Stimulated activated naive B cell treated with anti-CD40 and anti-IgM and Interleukin-4, amounts not matched to agents 10 μg/mL and 1 μg/mL and 100 μg/mL, for 72 hours (primary cell): ENCODE results near the gene FNDC3B.
"Not testable (repeated sequence)": the region's sequence is repeated elsewhere in the genome, so short reads cannot be mapped to it uniquely, and the experiment has no call there.

Experiments
- ATAC-seq, 2 donors: fragments of 150-1000 bp; cut with Tn5 transposase; replicated peaks; 2 replicates each; pipeline ENCODE4 v1.10.0; 2021; ENCODE audit warnings: moderate library complexity in 1 of 2
- DNase-seq: peaks from one replicate; pipeline ENCODE4 v3.0.0; 2021
- H3K27ac Mint-ChIP-seq: one replicate; pipeline ENCODE4 v1.8.0; 2022; ENCODE audit warnings: mild to moderate bottlenecking, mixed read lengths
- H3K27me3 Mint-ChIP-seq, 2 donors: one replicate each; pipeline ENCODE4 v1.8.0; 2022; ENCODE audit warnings: mixed read lengths in 2 of 2
- H3K36me3 Mint-ChIP-seq, 2 donors: one replicate each; pipeline ENCODE4 v1.8.0; 2022; ENCODE audit warnings: mixed read lengths in 2 of 2, mild to moderate bottlenecking in 1 of 2
- H3K4me1 Mint-ChIP-seq, 2 donors: one replicate each; pipeline ENCODE4 v1.8.0; 2022; ENCODE audit warnings: mixed read lengths in 2 of 2, mild to moderate bottlenecking in 1 of 2
- H3K4me3 Mint-ChIP-seq, 2 donors: one replicate each; pipeline ENCODE4 v1.8.0; 2022; ENCODE audit warnings: mild to moderate bottlenecking in 2 of 2, mixed read lengths in 2 of 2, moderate library complexity in 1 of 2
- H3K9me3 Mint-ChIP-seq, 2 donors: one replicate each; pipeline ENCODE4 v1.8.0; 2022; ENCODE audit warnings: mixed read lengths in 2 of 2, mild to moderate bottlenecking in 1 of 2

The FNDC3B gene

DNA sequence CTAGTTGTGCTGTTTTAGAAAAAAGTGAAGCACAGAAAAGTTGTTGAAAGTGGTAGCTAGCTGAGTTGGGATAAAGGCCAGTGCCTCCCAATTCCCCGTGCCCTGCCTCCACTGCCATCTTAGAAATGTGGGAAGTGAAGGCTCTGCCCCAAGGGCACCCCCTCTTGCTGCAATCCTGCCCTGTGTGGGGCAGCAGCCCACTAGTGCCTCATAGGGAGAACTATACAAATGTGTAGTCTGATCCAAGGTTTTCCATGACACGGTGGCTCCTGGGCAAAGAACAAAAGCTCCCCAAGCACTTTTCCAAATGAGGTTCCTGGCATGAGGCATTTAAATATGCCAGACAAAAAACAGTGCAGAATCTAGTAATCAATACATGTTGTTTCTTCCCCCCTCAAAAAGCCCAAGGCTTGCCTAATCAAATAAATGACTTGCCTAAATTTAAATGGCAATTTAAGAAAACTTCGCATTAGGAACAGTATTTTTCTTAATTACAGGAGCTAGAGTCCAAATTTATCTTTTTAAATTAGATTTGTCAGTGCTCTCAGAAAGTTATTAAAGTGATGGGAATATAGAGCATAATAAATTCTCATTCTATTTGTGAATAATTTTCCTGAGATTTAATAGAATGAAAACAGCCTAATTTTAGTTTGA lies 325.1 kb downstream of the FNDC3B start:
- ATAC-seq (no peak), DNase-seq (no peak)
- no peak overlapping the region for H3K27ac Mint-ChIP-seq
- H3K4me3 Mint-ChIP-seq = no peak overlapping the region
- H3K36me3 Mint-ChIP-seq = peaks cover 21 to 35% of the 10 kb centered on the region in 2 donors
- H3K27me3 Mint-ChIP-seq = no peaks in the 10 kb centered on the region
- H3K4me1 Mint-ChIP-seq = no peaks in the 10 kb centered on the region
- H3K9me3 Mint-ChIP-seq = peaks cover 0 to 6% of the 10 kb centered on the region in 2 donors

DNA sequence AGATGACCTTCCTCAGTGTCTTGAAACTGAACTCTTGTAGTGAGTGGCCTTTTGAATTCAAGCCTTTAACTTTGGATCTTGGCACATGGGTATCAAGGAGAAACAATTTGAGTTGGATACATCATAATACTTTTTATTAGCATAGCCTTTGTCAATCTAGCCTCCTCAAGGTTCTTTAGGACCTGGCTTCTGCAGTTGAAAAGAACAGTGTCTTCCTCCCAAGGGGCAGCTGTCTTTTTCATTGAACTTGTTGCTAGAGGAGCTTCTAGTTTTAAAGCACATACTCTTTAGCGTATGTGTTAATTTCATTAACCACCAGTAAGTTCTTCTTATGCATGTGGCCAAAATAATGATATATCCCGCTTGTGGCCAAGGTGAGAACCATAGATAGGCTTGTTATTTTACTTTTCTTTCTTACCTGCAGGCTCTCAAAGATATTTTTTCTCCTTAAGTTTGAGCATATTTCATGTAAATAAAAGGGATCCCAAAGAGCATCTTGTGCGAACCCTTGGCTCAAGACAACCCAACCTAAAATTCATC lies 325.7 kb downstream of the FNDC3B start:
- Mint-ChIP-seq H3K9me3 (peaks cover 0 to 6% of the 10 kb centered on the region in 2 donors), H3K4me1 (no peaks in the 10 kb centered on the region), H3K27me3 (no peaks in the 10 kb centered on the region), H3K4me3 (no peak overlapping the region), H3K36me3 (peaks cover 21 to 39% of the 10 kb centered on the region in 2 donors), H3K27ac (no peak overlapping the region)
- ATAC-seq = no peak
- no peak for DNase-seq

DNA sequence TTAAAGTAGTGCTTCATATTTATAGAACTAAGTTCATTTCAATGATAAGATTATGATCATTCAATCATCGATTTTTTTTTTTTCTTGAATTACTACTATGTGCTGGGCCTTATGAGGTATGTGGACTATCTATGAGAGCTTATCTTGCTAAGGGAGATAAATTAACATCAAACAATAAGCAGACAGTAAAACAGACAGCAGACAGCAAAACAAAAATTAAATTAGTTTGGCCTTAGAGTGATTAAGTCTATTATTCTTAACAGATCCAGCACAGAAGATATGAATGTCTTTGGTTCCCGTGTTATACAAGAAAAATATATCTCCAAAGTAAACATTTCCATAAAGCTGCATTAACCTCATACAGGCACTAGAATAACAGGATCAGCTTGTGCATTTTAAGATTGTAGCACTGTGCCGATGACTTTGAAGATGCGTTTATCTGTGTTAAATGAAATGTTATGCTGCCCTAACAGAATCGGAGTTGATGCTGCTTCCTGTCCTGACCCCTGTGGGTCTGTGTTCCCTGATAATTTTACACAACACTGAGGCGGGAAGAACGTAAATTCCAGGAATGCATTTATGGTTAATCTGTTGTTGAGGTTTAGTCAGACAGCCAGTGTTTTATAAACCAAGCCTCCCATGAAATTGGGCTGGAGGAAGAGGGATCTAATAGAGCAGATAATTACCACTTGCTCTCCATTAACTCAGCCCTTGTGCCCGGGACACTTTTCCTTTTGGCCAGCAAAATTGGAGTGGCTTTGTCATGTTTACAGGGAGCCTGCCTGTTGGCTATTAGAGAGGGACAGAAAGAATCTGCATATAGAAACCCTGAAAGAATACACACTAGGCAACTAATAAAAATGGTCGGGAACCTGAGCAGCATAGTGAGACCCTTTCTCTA lies 328.1 kb downstream of the FNDC3B start:
- peaks cover 12 to 27% of the 10 kb centered on the region in 2 donors for H3K36me3 Mint-ChIP-seq
- no peak for ATAC-seq
- H3K4me3 Mint-ChIP-seq = no peak overlapping the region
- no peaks in the 10 kb centered on the region for H3K4me1 Mint-ChIP-seq
- H3K27ac Mint-ChIP-seq = no peak overlapping the region
- no peaks in the 10 kb centered on the region for H3K27me3 Mint-ChIP-seq
- peaks cover 0 to 1% of the 10 kb centered on the region in 2 donors for H3K9me3 Mint-ChIP-seq
- no peak for DNase-seq

DNA sequence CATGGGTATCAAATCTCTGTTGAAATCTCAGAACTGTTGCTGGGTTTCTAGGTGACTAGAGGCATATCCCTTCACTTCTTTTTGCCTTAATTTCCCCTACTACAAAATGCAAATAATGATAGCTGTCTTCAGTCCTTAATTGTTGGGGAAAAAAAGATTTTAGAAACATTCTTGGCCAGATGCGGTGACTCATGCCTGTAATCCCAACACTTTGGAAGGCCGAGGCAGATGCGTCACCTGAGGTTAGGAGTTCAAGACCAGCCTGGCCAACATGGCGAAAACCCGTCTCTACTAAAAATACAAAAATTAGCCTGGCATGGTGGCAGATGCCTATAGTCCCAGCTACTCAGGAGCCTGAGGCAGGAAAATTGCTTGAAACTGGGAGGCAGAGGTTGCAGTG lies 329.2 kb downstream of the FNDC3B start:
- not testable (repeated sequence) for ATAC-seq, DNase-seq, H3K27ac Mint-ChIP-seq, H3K27me3 Mint-ChIP-seq, H3K4me3 Mint-ChIP-seq, H3K9me3 Mint-ChIP-seq, H3K4me1 Mint-ChIP-seq
- peaks cover 6 to 16% of the 10 kb centered on the region in 2 donors for H3K36me3 Mint-ChIP-seq

DNA sequence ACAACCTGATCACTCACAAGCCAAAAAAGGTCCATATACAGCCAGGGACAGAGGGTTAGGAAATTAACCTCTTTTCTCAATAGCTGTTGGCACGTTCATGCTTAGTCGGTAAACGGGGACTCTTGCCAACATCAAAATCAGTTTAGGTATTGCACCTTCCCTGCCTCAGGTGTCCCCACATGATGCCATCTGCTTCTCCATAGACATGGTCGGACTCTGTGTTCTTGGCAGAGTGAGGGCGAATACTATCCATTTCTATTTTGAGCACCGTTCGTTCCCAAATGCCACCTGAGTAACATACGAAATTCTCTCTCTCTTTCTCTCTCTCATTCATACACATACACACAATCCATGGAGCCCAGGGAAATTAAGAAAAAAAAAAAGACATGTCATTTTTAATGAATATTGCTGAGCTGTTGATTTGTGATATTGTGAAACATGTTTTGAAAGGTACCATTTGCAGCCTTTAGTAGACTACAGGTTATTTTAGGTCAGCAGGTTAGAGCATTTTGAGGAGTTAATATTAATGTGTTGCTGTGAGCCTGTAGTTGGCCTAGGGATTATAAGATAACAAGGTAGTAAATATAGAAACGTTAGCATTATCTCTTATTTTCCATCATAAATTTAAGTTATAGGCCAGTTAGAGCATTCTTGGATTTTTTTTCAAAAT lies 330.3 kb downstream of the FNDC3B start:
- no peak for ATAC-seq
- peaks cover 4 to 5% of the 10 kb centered on the region in 2 donors for H3K36me3 Mint-ChIP-seq
- H3K9me3 Mint-ChIP-seq = peaks cover 0 to 1% of the 10 kb centered on the region in 2 donors
- no peak for DNase-seq
- H3K27ac Mint-ChIP-seq = no peak overlapping the region
- H3K27me3 Mint-ChIP-seq = no peaks in the 10 kb centered on the region
- H3K4me1 Mint-ChIP-seq = no peaks in the 10 kb centered on the region
- no peak overlapping the region for H3K4me3 Mint-ChIP-seq

DNA sequence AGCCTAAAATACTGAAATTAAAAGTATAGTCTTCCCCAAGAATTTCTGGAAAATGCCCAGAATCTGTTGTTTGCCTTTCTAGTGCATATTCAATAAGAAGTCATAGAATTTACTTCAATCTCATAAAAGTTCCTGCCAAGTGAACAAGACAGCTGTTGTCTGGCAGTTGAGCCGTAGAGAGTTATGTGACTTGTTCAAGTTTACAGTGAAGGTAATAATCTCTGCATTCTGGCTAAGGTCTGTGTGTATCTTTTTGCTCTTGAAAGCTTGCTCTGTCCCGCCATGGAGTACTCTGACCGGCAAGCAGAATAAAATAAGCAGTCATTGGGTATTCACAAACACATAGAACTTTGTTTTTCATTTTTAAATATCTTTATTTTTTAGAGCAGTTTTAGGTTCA lies 331.0 kb downstream of the FNDC3B start:
- H3K9me3 Mint-ChIP-seq = peaks cover 0 to 1% of the 10 kb centered on the region in 2 donors
- no peak overlapping the region for H3K4me3 Mint-ChIP-seq
- H3K27me3 Mint-ChIP-seq = no peaks in the 10 kb centered on the region
- ATAC-seq (no peak), DNase-seq (no peak)
- no peak overlapping the region for H3K27ac Mint-ChIP-seq
- peaks cover 4 to 5% of the 10 kb centered on the region in 2 donors for H3K36me3 Mint-ChIP-seq
- H3K4me1 Mint-ChIP-seq = no peaks in the 10 kb centered on the region

DNA sequence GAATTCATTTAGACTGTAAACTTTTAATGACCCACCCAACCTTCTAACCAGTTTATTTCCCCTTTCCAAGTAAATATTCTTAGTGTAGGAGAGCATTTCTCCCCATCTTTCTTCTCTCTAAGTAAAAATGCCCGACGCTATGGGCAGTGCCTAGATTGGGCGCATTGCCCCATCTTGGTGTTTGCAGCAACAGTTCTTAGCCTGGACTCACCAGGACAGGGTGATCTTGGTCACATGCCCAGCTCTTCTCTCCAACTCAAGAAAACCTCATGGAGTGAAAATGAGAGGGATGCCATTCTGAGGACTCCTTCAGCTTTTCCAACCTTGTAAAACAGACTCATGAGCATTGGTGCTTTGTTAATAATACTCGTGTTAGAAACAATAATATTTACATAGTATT lies 332.2 kb downstream of the FNDC3B start:
- H3K9me3 Mint-ChIP-seq = peaks cover 0 to 1% of the 10 kb centered on the region in 2 donors
- DNase-seq = no peak
- H3K4me3 Mint-ChIP-seq = no peak overlapping the region
- no peak overlapping the region for H3K27ac Mint-ChIP-seq
- H3K4me1 Mint-ChIP-seq = no peaks in the 10 kb centered on the region
- H3K27me3 Mint-ChIP-seq = no peaks in the 10 kb centered on the region
- no peak for ATAC-seq
- H3K36me3 Mint-ChIP-seq = peaks cover 5% of the 10 kb centered on the region in 2 donors

DNA sequence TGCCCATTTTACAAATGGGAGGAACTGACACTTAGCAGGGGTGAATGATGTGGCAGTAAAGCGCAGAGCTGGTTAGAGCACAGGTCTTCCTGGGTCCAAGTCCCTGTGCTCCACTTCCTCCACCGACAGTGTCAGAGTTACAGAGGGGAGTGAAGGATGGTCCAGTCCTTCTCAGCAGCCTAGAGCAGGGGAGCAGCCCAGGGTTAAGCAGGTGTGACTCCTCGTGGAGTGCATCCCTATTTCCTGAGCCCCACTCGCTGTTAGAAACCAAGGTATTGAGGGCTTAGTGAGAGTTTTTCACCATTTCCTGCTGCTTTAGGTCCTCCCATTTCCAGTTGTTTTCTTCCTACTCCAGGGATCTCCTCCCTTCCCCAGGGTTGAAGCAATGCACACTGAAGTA lies 333.5 kb downstream of the FNDC3B start:
- no peak for DNase-seq
- ATAC-seq = no peak
- Mint-ChIP-seq H3K4me1 (no peaks in the 10 kb centered on the region), H3K27me3 (no peaks in the 10 kb centered on the region), H3K36me3 (peaks cover 3 to 6% of the 10 kb centered on the region in 2 donors), H3K4me3 (no peak overlapping the region), H3K9me3 (peaks cover 0 to 1% of the 10 kb centered on the region in 2 donors), H3K27ac (no peak overlapping the region)

DNA sequence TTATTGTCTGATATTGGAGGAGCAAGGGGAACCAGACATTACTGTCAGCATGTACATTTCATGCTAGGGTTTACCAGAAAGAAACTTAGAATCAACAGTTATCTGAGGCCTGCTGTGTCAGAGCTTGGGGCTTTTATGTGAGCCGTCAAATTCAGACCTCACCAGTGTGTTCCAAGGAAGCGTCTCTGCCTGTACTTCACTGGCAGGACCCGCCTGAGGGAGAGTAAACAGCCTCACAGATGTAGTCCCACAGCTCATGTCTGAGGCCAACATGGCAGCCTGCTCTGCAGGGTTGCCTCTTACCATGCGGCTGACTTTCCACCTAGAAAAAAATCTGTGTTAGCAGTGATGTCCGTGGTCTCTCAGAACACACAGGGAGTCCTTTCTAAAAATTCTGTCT lies 334.5 kb downstream of the FNDC3B start:
- no peak overlapping the region for H3K27ac Mint-ChIP-seq
- ATAC-seq (no peak), DNase-seq (no peak)
- no peak overlapping the region for H3K4me3 Mint-ChIP-seq
- H3K36me3 Mint-ChIP-seq = peaks cover 13 to 17% of the 10 kb centered on the region in 2 donors
- H3K27me3 Mint-ChIP-seq = no peaks in the 10 kb centered on the region
- H3K4me1 Mint-ChIP-seq = no peaks in the 10 kb centered on the region
- H3K9me3 Mint-ChIP-seq = peaks cover 4 to 5% of the 10 kb centered on the region in 2 donors

DNA sequence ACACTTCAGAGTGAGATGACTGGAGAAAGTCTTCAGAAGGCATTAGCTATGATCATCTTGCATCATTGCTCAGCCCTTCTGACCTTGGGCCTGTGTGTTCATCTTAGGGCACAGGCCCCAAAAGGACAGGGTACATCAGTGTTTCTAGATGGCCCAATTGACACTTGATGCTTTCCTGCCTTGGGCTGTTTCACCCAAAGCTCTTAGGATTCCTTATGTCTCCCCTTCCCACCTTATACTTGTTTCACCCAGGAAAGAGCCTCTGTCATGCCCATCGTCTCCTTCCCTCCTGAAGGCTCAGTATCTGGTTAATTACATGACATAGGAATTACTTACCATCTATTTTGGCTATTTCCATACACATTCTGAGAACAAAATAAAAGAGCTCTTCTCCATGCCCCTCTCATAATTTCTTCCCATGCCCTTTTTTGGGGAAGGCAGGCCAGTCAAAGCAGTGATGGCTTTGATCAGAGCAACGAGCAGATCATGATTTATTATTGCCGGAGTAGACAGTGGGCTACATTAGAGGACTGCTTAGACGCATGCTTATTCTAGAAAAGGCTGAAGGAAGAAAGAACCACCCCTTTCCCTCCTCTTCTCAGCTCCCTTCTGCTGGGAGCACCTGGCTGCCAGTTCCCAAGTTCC lies 335.9 kb downstream of the FNDC3B start:
- Mint-ChIP-seq H3K36me3 (peaks cover 24 to 26% of the 10 kb centered on the region in 2 donors), H3K27ac (no peak overlapping the region), H3K9me3 (peaks cover 8 to 9% of the 10 kb centered on the region in 2 donors), H3K4me3 (no peak overlapping the region), H3K27me3 (no peaks in the 10 kb centered on the region), H3K4me1 (no peaks in the 10 kb centered on the region)
- ATAC-seq (no peak), DNase-seq (no peak)

DNA sequence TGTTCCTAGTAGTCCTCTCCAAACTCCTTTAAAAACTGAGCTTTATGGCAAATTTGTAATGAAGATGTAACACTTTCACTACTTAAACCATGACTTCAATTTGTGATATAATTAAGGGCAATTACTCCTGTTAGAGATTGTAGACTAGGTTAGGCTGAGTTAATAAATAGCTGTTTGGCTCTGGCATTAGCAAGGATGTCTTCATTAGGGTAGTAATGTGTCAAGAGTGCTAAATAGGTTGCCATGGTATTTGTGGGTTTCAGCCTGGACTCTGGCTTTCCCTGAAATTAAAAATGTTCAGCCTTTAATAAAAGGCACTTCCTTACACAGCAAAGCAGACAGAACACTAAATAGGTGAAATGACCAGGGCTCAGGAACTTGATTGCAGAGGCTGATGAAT lies 337.0 kb downstream of the FNDC3B start:
- peaks cover 11% of the 10 kb centered on the region in 2 donors for H3K9me3 Mint-ChIP-seq
- H3K4me1 Mint-ChIP-seq = no peaks in the 10 kb centered on the region
- no peak overlapping the region for H3K4me3 Mint-ChIP-seq
- ATAC-seq = no peak
- H3K27me3 Mint-ChIP-seq = no peaks in the 10 kb centered on the region
- DNase-seq = no peak
- peaks cover 30 to 37% of the 10 kb centered on the region in 2 donors for H3K36me3 Mint-ChIP-seq
- H3K27ac Mint-ChIP-seq = no peak overlapping the region

DNA sequence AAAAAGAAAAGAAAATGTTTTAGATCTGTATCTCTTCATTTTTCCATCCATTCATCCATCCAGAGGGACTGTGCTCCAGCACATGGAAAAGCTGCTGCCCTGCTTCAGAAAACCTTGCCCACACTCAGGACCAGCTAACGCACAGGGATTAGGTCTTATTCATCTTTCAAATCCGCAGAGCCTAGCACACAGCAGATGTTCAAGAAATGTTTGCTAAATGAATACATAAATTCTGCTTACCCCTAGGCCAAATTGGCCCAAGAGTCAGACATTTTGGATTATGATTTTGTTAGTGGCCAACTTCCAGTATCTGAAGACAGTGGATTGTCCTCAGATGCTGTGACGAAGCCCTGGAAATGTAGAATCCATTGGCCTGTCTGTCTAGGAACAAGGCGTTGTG lies 337.5 kb downstream of the FNDC3B start:
- no peak overlapping the region for H3K27ac Mint-ChIP-seq
- no peaks in the 10 kb centered on the region for H3K4me1 Mint-ChIP-seq
- peaks cover 33 to 41% of the 10 kb centered on the region in 2 donors for H3K36me3 Mint-ChIP-seq
- ATAC-seq = no peak
- no peaks in the 10 kb centered on the region for H3K27me3 Mint-ChIP-seq
- peaks cover 10 to 11% of the 10 kb centered on the region in 2 donors for H3K9me3 Mint-ChIP-seq
- no peak for DNase-seq
- H3K4me3 Mint-ChIP-seq = no peak overlapping the region

DNA sequence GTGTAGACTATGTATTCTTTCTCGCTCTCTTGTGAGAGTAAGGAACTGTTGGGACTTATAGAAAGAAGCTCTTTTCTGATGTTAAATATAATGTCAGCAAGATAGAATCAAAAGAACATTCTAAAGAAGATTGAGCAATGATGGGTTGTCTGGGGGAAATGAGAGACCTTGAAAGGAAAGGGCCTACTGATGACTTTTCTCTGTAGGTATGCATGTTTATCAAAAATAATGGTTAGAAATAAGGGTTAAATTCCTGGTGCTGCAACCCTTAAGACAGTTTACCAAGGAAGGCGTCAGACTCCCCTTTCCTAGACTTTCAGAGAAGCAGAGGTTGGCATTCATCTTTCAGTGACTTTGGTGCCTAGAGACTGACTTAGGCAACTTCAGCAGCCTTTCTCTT lies 339.1 kb downstream of the FNDC3B start:
- H3K36me3 Mint-ChIP-seq = peaks cover 41 to 56% of the 10 kb centered on the region in 2 donors
- H3K4me3 Mint-ChIP-seq = no peak overlapping the region
- no peak overlapping the region for H3K27ac Mint-ChIP-seq
- no peak for DNase-seq
- H3K4me1 Mint-ChIP-seq = no peaks in the 10 kb centered on the region
- H3K9me3 Mint-ChIP-seq = peaks cover 10 to 11% of the 10 kb centered on the region in 2 donors
- H3K27me3 Mint-ChIP-seq = no peaks in the 10 kb centered on the region
- ATAC-seq = no peak

DNA sequence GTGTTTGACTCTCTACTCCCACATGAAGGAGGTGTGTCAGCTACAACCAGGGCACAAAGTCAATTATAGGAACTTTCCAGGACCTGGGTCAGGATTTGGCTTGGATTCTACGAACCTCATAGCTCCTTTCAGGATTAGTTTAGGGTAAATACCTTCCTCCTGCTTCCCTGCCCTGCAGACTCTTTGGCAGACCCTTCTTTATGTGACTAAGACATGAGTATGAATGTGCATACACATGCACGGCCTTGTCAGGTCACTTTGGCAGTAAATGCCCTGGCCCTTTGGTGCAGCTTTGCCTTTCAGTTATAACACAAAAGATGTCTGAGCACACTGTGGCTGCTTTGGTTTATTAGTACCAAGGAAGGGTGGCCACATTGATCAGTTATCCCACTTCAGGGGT lies 340.0 kb downstream of the FNDC3B start:
- peaks cover 41 to 57% of the 10 kb centered on the region in 2 donors for H3K36me3 Mint-ChIP-seq
- DNase-seq = no peak
- no peak overlapping the region for H3K4me3 Mint-ChIP-seq
- no peak overlapping the region for H3K27ac Mint-ChIP-seq
- peaks cover 10 to 11% of the 10 kb centered on the region in 2 donors for H3K9me3 Mint-ChIP-seq
- no peaks in the 10 kb centered on the region for H3K4me1 Mint-ChIP-seq
- H3K27me3 Mint-ChIP-seq = no peaks in the 10 kb centered on the region
- ATAC-seq = no peak
